Measurements from ENCODE around the gene KBTBD6.
"Not testable (repeated sequence)": the region's sequence is repeated elsewhere in the genome, so short reads cannot be mapped to it uniquely, and the experiment has no call there.

The KBTBD6 gene, protein sequence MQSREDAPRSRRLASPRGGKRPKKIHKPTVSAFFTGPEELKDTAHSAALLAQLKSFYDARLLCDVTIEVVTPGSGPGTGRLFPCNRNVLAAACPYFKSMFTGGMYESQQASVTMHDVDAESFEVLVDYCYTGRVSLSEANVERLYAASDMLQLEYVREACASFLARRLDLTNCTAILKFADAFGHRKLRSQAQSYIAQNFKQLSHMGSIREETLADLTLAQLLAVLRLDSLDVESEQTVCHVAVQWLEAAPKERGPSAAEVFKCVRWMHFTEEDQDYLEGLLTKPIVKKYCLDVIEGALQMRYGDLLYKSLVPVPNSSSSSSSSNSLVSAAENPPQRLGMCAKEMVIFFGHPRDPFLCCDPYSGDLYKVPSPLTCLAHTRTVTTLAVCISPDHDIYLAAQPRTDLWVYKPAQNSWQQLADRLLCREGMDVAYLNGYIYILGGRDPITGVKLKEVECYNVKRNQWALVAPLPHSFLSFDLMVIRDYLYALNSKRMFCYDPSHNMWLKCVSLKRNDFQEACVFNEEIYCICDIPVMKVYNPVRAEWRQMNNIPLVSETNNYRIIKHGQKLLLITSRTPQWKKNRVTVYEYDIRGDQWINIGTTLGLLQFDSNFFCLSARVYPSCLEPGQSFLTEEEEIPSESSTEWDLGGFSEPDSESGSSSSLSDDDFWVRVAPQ

DNA sequence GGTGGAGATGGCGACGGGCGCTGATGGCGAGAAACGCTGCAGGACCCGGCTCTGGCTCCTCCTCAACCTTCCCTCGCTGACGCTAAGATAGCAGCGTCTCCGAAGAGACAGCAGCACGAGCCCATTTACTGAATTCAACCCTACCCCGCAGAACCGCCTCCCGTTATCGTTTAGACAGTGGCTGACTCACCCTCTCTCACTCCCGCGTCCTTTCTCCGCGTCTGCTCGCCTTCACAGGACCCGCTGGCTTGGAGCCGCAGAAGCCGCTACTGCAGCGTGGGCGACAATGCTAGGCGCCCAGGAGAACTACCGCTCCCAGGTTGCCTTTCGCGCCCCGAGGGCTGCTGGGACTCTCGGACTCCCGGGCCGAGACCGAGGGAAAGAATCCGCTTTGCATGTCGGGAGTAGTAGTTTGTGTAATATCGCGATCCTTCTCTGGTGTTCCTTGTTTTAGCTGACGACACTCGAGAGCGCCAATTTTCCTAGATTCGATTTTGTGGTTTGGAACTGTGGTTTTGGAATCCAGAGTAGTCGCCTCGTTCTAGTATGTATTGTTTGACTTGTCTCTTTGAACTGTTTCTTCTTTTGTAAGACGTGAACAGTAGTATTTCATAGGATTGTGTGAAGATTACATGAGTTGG is at the start of gene KBTBD6:
Gene KBTBD6, minus strand, starts transcription at position 291 of the 641 bp plus-strand sequence. CDS start 291 bp downstream, outside the sequence.
- H3K27ac ChIP-seq, result peak within 1 kb of the TSS; percentile 77
- TF ChIP-seq, protein P1, sequence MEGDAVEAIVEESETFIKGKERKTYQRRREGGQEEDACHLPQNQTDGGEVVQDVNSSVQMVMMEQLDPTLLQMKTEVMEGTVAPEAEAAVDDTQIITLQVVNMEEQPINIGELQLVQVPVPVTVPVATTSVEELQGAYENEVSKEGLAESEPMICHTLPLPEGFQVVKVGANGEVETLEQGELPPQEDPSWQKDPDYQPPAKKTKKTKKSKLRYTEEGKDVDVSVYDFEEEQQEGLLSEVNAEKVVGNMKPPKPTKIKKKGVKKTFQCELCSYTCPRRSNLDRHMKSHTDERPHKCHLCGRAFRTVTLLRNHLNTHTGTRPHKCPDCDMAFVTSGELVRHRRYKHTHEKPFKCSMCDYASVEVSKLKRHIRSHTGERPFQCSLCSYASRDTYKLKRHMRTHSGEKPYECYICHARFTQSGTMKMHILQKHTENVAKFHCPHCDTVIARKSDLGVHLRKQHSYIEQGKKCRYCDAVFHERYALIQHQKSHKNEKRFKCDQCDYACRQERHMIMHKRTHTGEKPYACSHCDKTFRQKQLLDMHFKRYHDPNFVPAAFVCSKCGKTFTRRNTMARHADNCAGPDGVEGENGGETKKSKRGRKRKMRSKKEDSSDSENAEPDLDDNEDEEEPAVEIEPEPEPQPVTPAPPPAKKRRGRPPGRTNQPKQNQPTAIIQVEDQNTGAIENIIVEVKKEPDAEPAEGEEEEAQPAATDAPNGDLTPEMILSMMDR (conservative IDR thresholded peaks at IDR 0.05), result no peak
- TF ChIP-seq ZFX (IDR thresholded peaks at IDR 0.05), result no peak

DNA sequence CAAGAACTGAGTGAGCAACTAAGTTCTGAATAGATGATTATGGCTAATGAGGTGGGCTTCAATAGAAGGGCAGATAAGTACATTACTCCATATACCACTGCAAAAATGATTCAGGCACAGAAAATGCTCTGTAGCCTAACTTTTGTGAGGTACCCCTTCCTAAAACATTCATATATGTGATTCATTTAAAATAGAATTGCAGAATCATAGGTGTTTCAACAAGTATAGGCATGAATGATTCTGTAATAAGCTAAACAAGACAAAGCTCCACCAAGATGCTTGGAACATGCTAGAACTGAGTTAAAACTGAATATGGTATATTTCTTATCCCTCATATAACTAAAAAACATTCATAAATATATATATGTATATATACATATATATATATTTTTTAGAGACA is 49.6 kb upstream of the KBTBD6 start:
- no peak for TF ChIP-seq ZFX (IDR thresholded peaks at IDR 0.05)
- TF ChIP-seq, protein P1 (conservative IDR thresholded peaks at IDR 0.05), result no peak
- H3K27ac ChIP-seq, result no peak overlapping the region

DNA sequence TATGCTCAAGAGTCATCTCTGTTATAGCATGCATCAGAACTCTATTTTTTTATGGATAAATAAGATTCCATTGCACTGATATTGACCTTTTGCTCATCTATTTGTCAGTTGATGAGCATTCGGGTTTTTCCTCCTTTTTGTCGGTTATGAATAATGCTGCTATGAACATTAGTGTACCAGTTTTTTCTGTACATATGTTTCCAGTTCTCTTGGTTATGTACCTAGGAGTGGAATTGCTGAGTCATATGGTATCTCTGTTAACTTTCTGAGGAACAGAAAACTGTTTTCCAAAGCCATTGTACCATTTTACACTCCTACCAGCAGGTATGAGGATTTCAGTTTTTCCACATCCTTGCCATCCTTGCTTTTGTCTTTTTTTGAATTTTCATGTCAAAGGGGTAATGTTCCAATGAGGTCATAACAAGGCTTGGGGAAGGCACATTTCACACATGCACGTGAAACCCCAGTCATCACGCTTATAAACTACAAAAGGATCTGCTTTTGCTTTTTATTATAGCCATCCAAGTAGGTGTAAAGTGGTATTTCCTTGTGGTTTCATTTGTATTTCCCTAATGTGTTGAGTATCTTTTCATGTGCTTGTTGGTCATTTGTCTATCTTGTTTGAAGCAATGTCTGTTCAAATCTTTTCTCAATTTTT is 47.1 kb upstream of the KBTBD6 start:
- no peak overlapping the region for H3K27ac ChIP-seq
- TF ChIP-seq ZFX (IDR thresholded peaks at IDR 0.05), result no peak
- TF ChIP-seq, protein P1 (conservative IDR thresholded peaks at IDR 0.05), result no peak

DNA sequence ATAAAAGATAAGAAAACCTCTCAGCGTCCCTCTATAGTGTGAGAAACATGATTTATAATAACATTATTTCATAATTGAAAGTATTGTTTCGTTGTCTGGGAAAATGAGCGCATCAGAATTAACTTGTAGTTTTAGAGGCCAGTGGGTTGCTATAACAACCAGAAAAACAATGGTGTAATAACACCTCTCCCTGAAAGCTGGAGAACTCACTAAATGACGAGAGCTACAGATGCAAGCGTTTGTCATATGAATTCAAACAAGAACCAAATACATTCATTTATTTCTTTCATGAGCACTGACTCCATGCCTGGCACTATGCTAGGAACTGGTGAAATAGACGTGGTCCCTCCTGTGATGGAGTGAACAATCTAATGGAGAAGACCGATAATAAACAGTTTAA is 45.4 kb upstream of the KBTBD6 start:
- no peak overlapping the region for H3K27ac ChIP-seq
- no peak for TF ChIP-seq ZFX (IDR thresholded peaks at IDR 0.05)
- TF ChIP-seq, protein P1 (conservative IDR thresholded peaks at IDR 0.05), result no peak

DNA sequence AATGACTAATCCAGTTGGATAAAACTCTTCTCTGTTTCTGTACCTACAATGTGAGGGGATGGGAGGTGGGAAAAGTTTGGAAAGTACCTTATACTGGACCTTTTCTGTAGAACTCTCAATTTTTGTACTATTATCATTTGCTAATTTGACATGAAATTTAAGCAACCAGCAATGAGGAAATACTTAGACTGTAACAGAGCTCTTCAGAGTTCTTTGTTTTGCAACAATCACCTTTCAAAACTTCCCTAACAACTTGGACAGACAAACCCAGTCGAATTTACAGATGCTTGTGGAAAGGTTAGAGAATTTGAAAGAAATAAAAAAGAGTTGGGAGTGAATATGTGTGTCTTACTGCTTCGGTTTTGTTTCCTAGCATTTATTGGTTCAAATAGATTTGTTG is 45.0 kb upstream of the KBTBD6 start:
- TF ChIP-seq ZFX (IDR thresholded peaks at IDR 0.05), result no peak
- TF ChIP-seq, protein P1 (conservative IDR thresholded peaks at IDR 0.05), result no peak
- no peak overlapping the region for H3K27ac ChIP-seq

DNA sequence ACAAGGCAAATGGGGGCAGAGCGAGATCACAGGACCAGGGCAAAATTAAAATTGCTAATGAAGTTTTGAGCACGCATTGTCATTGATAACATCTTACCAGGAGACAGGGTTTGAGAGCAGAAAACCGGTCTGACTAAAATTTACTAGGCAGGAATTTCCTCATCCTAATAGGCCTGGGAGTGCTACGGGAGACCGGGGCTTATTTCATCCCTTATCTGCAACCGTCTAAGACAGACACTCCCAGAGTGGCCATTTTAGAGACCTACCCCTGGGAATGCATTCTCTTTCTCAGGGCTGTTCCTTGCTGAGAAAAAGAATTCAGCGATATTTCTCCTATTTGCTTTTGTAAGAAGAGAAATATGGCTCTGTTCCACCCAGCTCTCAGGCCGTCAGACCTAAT is 43.0 kb upstream of the KBTBD6 start:
- not testable (repeated sequence) for H3K27ac ChIP-seq

DNA sequence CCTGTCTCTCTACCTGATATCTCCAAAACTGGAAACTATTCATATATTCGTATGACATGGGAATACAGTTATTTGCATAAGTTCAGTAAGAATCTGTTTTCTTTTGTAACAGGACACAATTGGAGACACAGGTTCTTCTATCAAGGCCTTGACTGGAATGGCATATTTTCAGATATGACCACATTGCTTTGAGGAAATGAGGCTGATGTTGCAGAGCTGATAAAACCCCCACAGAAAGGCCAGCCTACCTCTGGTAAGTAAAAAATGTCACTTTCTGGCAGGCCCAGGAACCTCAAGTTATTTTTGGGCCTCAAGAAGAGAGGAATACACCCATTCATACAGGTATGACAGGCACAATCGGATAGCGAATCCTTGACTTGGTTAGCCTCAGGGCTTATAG is 29.5 kb upstream of the KBTBD6 start:
- TF ChIP-seq, protein P1 (conservative IDR thresholded peaks at IDR 0.05), result no peak
- TF ChIP-seq ZFX (IDR thresholded peaks at IDR 0.05), result no peak
- H3K27ac ChIP-seq, result no peak overlapping the region
